Fibroblast of lung (primary cell): ENCODE measurements around the gene SERBP1.

Experiments
- EZH2 ChIP-seq: IDR thresholded peaks from 2 replicates; pipeline ENCODE4 v1.5.1; 2012; ENCODE audit warnings: low read length, control low read depth, mild to moderate bottlenecking; ENCODE audit errors: missing control alignments
- TF ChIP-seq, protein P1 (sequence below), 2 donors: IDR thresholded peaks in 1 of 2; conservative IDR thresholded peaks in 1 of 2; 1 replicate in 1 of 2; 2 replicates in 1 of 2; pipeline ENCODE4 v1.5.1; 2011 to 2012; ENCODE audit warnings: low read length in 2 of 2, control low read depth in 1 of 2, inconsistent platforms in 1 of 2, low read depth in 1 of 2, mild to moderate bottlenecking in 1 of 2

GRCh38 chr1:67441739-67442281 lies 11.6 kb upstream of the SERBP1 start:
- TF ChIP-seq, protein P1, sequence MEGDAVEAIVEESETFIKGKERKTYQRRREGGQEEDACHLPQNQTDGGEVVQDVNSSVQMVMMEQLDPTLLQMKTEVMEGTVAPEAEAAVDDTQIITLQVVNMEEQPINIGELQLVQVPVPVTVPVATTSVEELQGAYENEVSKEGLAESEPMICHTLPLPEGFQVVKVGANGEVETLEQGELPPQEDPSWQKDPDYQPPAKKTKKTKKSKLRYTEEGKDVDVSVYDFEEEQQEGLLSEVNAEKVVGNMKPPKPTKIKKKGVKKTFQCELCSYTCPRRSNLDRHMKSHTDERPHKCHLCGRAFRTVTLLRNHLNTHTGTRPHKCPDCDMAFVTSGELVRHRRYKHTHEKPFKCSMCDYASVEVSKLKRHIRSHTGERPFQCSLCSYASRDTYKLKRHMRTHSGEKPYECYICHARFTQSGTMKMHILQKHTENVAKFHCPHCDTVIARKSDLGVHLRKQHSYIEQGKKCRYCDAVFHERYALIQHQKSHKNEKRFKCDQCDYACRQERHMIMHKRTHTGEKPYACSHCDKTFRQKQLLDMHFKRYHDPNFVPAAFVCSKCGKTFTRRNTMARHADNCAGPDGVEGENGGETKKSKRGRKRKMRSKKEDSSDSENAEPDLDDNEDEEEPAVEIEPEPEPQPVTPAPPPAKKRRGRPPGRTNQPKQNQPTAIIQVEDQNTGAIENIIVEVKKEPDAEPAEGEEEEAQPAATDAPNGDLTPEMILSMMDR (conservative IDR thresholded peaks at IDR 0.05 in 1 of 2, IDR thresholded peaks at IDR 0.05 in 1 of 2; ENCODE audit: low read depth in 1 of 2, low read length in 2 of 2), result no peak
- TF ChIP-seq EZH2, result no peak
